ENCODE data around the gene ERI3. TPM values are rescaled to one million over a fixed set of nuclear protein-coding genes. Genes with fewer than 3 reads are reported as not detected.

Gene ERI3
- total and polyA plus RNA-seq, 2 experiments from 2014 or later: 59.4 to 93.2 TPM

DNA sequence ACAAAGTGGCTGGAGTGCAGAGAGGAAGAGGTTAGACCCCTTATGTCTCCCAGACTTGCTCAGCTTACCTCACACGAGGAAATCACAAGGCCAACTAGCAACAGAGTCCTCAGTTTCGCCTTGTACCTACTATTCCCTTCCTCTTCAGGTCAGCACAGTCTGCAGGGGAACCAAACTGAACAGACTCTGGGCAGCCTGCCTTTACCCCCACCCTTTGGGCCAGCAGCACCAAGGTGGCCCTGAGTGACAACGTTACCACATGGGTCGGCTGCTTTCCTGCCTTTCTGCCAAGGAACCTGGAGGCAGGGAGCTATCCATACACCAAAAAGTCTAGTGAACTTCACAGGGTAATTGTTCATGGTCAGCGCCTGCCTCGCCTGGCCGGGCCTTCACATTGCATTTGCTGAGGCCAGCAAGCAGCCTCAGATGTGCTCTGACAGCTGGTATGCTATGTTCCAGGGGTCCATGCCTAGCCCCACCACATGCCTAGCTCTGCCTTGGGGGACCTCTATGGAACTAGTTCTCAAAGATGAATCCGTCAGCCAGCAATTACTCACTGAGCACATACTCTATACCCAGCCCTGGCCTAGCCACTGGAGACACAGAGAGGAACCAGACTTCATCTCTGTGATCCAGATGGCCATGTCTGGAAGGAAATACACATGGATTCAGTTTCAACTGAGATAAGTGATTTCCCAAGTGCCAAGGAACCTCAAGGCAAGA lies 72.2 kb downstream of the ERI3 start:
- H3K27ac ChIP-seq: peak overlapping the region; percentile 99
- DNase-seq (ENCODE audit: low spot score): no peak
- no peak overlapping the region for H3K4me3 ChIP-seq
- no peak overlapping the region for H2AFZ ChIP-seq
- H4K20me1 ChIP-seq (ENCODE audit: insufficient read depth, poor library complexity, severe bottlenecking): no peaks in the 10 kb centered on the region
- 96% methylated on average over 8 of the region's 8 CpGs for WGBS (ENCODE audit: low lambda C conversion rate, missing lambda C conversion rate)
- H3K79me2 ChIP-seq: peaks cover 5% of the 10 kb centered on the region
- H3K9me2 ChIP-seq (replicated peaks; ENCODE audit: insufficient read depth): no peaks in the 10 kb centered on the region
- no peaks in the 10 kb centered on the region for H3K36me3 ChIP-seq (replicated peaks; ENCODE audit: insufficient read depth, low read depth)
- no peak for TF ChIP-seq EZH2 (IDR thresholded peaks at IDR 0.05; ENCODE audit: borderline replicate concordance)
- TF ChIP-seq, protein P1, sequence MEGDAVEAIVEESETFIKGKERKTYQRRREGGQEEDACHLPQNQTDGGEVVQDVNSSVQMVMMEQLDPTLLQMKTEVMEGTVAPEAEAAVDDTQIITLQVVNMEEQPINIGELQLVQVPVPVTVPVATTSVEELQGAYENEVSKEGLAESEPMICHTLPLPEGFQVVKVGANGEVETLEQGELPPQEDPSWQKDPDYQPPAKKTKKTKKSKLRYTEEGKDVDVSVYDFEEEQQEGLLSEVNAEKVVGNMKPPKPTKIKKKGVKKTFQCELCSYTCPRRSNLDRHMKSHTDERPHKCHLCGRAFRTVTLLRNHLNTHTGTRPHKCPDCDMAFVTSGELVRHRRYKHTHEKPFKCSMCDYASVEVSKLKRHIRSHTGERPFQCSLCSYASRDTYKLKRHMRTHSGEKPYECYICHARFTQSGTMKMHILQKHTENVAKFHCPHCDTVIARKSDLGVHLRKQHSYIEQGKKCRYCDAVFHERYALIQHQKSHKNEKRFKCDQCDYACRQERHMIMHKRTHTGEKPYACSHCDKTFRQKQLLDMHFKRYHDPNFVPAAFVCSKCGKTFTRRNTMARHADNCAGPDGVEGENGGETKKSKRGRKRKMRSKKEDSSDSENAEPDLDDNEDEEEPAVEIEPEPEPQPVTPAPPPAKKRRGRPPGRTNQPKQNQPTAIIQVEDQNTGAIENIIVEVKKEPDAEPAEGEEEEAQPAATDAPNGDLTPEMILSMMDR (IDR thresholded peaks at IDR 0.05; ENCODE audit: poor library complexity): no peak
- TF ChIP-seq EZH2phosphoT487 (IDR thresholded peaks at IDR 0.05; ENCODE audit: low read depth, severe bottlenecking, unreplicated experiment): no peak
- peak overlapping the region; percentile 44 for H3K4me2 ChIP-seq
- peaks cover 29% of the 10 kb centered on the region for H3K4me1 ChIP-seq (ENCODE audit: insufficient read depth)
- H3K27me3 ChIP-seq: no peaks in the 10 kb centered on the region
- H3K9me3 ChIP-seq (ENCODE audit: low read depth): no peaks in the 10 kb centered on the region

DNA sequence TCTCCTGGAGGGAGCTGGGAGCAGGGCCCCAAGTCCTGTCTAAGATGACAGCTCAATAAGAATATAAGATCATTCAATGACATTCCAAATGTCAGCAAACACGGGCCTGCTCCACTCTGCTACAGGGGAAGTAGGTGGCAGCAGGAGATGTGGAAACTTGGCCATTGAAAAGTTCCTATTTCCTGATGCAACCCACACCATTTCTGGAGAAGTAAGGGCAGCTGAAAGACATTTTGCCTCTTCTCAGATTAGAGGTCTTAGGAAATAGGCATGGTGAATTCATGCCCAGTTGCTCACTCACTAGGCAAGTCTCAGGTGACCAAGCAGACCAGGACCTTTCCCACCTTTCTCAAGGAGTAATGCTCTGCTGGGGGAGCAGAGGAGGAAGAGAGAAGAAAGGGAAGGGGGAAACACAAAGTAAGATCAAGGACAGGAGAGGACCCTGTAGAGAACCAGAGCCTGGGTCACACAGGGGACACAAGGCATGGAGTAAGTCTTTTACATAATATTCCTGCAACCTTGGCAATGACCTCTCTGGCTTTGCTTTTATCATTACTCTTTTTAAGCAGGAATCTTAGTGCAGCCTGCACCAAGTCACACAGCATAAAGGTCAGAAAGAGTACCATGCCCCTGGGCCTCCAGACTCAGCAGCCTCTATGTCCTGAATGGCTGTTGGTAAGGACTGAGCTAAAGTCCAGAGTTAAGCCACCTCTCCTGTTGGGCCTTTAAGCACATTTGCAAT lies 72.9 kb downstream of the ERI3 start:
- H3K9me2 ChIP-seq (replicated peaks; ENCODE audit: insufficient read depth): no peaks in the 10 kb centered on the region

DNA sequence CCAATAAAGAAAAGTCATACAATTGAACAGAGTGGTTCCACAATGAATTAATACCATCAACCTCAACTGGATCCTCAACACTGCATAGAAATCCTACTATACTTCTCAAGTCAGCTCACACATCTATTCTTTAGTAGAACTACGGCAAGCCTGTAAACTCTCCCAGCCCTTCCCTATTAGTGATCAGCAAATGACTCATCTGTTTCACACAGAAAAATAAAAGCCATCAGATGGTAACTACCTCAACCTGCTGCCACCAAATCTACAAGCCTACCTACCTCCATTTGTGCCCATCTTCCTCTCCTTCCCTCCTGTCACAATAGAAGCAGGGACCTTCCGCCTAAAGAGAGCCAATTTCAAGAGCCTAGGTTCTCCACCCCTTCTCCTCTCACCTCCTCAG lies 78.2 kb downstream of the ERI3 start:
- H3K27me3 ChIP-seq: no peaks in the 10 kb centered on the region
- H2AFZ ChIP-seq: no peak overlapping the region
- no peak overlapping the region for H3K27ac ChIP-seq
- TF ChIP-seq EZH2phosphoT487 (IDR thresholded peaks at IDR 0.05; ENCODE audit: low read depth, severe bottlenecking, unreplicated experiment) (no peak), EZH2 (IDR thresholded peaks at IDR 0.05; ENCODE audit: borderline replicate concordance) (no peak)
- TF ChIP-seq, protein P1 (IDR thresholded peaks at IDR 0.05; ENCODE audit: poor library complexity): no peak
- no peaks in the 10 kb centered on the region for H3K36me3 ChIP-seq (replicated peaks; ENCODE audit: insufficient read depth, low read depth)
- H3K79me2 ChIP-seq: peaks cover 13% of the 10 kb centered on the region
- DNase-seq (ENCODE audit: low spot score): no peak
- H3K9me3 ChIP-seq (ENCODE audit: low read depth): no peaks in the 10 kb centered on the region
- WGBS (ENCODE audit: low lambda C conversion rate, missing lambda C conversion rate): 91% methylated on average over 2 of the region's 2 CpGs
- no peaks in the 10 kb centered on the region for H3K9me2 ChIP-seq (replicated peaks; ENCODE audit: insufficient read depth)
- no peak overlapping the region for H3K4me3 ChIP-seq
- H3K4me2 ChIP-seq: no peak overlapping the region
- peaks cover 8% of the 10 kb centered on the region for H3K4me1 ChIP-seq (ENCODE audit: insufficient read depth)
- no peaks in the 10 kb centered on the region for H4K20me1 ChIP-seq (ENCODE audit: insufficient read depth, poor library complexity, severe bottlenecking)

More for the DNA sequence above, 72.9 kb downstream of the ERI3 start:
- no peaks in the 10 kb centered on the region for H4K20me1 ChIP-seq (ENCODE audit: insufficient read depth, poor library complexity, severe bottlenecking)
- H2AFZ ChIP-seq: no peak overlapping the region
- no peaks in the 10 kb centered on the region for H3K27me3 ChIP-seq
- peak overlapping the region; percentile 99 for H3K27ac ChIP-seq
- H3K79me2 ChIP-seq: peaks cover 10% of the 10 kb centered on the region
- no peak for DNase-seq (ENCODE audit: low spot score)
- H3K4me3 ChIP-seq: no peak overlapping the region
- no peaks in the 10 kb centered on the region for H3K36me3 ChIP-seq (replicated peaks; ENCODE audit: insufficient read depth, low read depth)
- TF ChIP-seq EZH2phosphoT487 (IDR thresholded peaks at IDR 0.05; ENCODE audit: low read depth, severe bottlenecking, unreplicated experiment) (no peak), EZH2 (IDR thresholded peaks at IDR 0.05; ENCODE audit: borderline replicate concordance) (no peak)
- TF ChIP-seq, protein P1 (IDR thresholded peaks at IDR 0.05; ENCODE audit: poor library complexity): no peak
- WGBS (ENCODE audit: low lambda C conversion rate, missing lambda C conversion rate): 80% methylated on average over 1 of the region's 1 CpG
- no peaks in the 10 kb centered on the region for H3K9me3 ChIP-seq (ENCODE audit: low read depth)
- peaks cover 29% of the 10 kb centered on the region for H3K4me1 ChIP-seq (ENCODE audit: insufficient read depth)
- no peak overlapping the region for H3K4me2 ChIP-seq
